B cell (primary cell): ENCODE results near the gene ERO1B. TPM values are rescaled to one million over a fixed set of nuclear protein-coding genes. Genes with fewer than 3 reads are reported as not detected.
A peak's percentile ranks its signal among the peaks of the same experiment; 100 is the strongest.

Source experiments
- ATAC-seq: fragments of 200-7000 bp; cut with Tn5 transposase; one replicate; pipeline ENCODE4 v1.10.0; 2021; ENCODE audit warnings: low read depth, mild to moderate bottlenecking, moderate number of reproducible peaks, moderate library complexity
- CTCF ChIA-PET: fragments of 350-600 bp; sonication (Branson Sonifier 250); formaldehyde crosslinking; loops from one replicate; lab custom pipeline; 2021; ENCODE audit warnings: antibody characterized with exemption, inconsistent platforms; lab: Charles Lee
- POLR2A ChIA-PET: fragments of 350-600 bp; sonication (Branson Sonifier 250); formaldehyde crosslinking; loops from one replicate; lab custom pipeline; 2021; ENCODE audit warnings: antibody characterized with exemption; lab: Charles Lee
- DNase-seq: peaks from one replicate; pipeline ENCODE4 v3.0.0; 2013
- H2AFZ ChIP-seq: 2 replicates; pipeline ENCODE4 v1.6.1; 2012; ENCODE audit warnings: mild to moderate bottlenecking, low read depth, low read length; ENCODE audit not compliant: insufficient read depth, poor library complexity, severe bottlenecking
- H3K27ac ChIP-seq, 2 donors: 1 replicate in 1 of 2; 2 replicates in 1 of 2; pipeline ENCODE4 v1.5.1; 2012 to 2013; ENCODE audit warnings: low read length in 2 of 2, mild to moderate bottlenecking in 2 of 2, moderate library complexity in 1 of 2
- H3K27me3 ChIP-seq, 4 experiments: fragments of 200-600 bp in 1 of 4; sonication (generic) in 1 of 4; replicated peaks in 1 of 4; 1 replicate in 2 of 4; 2 replicates in 2 of 4; pipeline versions ENCODE4 v1.6.1 to v1.7.0; 2013 to 2016; ENCODE audit warnings: low read length in 3 of 4, mild to moderate bottlenecking in 2 of 4, mixed read lengths in 1 of 4, moderate library complexity in 1 of 4; ENCODE audit not compliant: insufficient read depth in 4 of 4, control insufficient read depth in 3 of 4; ENCODE audit errors: control extremely low read depth in 1 of 4
- H3K36me3 ChIP-seq, 2 experiments: replicated peaks in 1 of 2; 1 replicate in 1 of 2; 2 replicates in 1 of 2; pipeline versions ENCODE4 v1.6.1 to v1.7.1; 2013; ENCODE audit warnings: low read length in 1 of 2; ENCODE audit not compliant: insufficient read depth in 2 of 2, control insufficient read depth in 1 of 2; ENCODE audit errors: control extremely low read depth in 1 of 2, extremely low read depth in 1 of 2
- H3K4me1 ChIP-seq, 2 donors: fragments of 200-600 bp in 1 of 2; sonication (generic) in 1 of 2; 1 replicate in 1 of 2; 2 replicates in 1 of 2; pipeline versions ENCODE4 v1.5.1 to v1.6.1; 2013 to 2017; ENCODE audit warnings: low read length in 2 of 2; ENCODE audit not compliant: control insufficient read depth in 2 of 2, insufficient read depth in 2 of 2
- H3K4me2 ChIP-seq: replicated peaks from 2 replicates; pipeline ENCODE3; 2012; ENCODE audit warnings: mild to moderate bottlenecking, low read depth, low read length; ENCODE audit not compliant: poor library complexity, severe bottlenecking
- H3K4me3 ChIP-seq, 5 experiments: fragments of 200-600 bp in 1 of 5; sonication (generic) in 1 of 5; 1 replicate in 3 of 5; 2 replicates in 2 of 5; pipeline versions ENCODE4 v1.5.1 to v1.7.0; 2011 to 2016; ENCODE audit warnings: low read length in 4 of 5, mild to moderate bottlenecking in 4 of 5, low read depth in 2 of 5, control low read depth in 1 of 5, moderate library complexity in 1 of 5; ENCODE audit not compliant: insufficient read depth in 1 of 5; ENCODE audit errors: control extremely low read depth in 1 of 5, extremely low read depth in 1 of 5
- H3K79me2 ChIP-seq: fragments of 200-600 bp; sonication (generic); one replicate; pipeline ENCODE4 v1.6.0; 2016; ENCODE audit warnings: low read length; ENCODE audit not compliant: control insufficient read depth, insufficient read depth
- H3K9ac ChIP-seq: fragments of 200-600 bp; sonication (generic); 2 replicates; pipeline ENCODE4 v1.6.1; 2017; ENCODE audit warnings: mild to moderate bottlenecking, low read length, moderate library complexity
- H3K9me3 ChIP-seq, 3 donors: one replicate each; pipeline versions ENCODE4 v1.6.1 to v1.7.1; 2013; ENCODE audit warnings: low read length in 2 of 3; ENCODE audit not compliant: control insufficient read depth in 2 of 3, insufficient read depth in 1 of 3; ENCODE audit errors: control extremely low read depth in 1 of 3
- H4K20me1 ChIP-seq: 2 replicates; pipeline ENCODE4 v1.6.0; 2012; ENCODE audit warnings: mild to moderate bottlenecking, low read length; ENCODE audit not compliant: insufficient read depth, control insufficient read depth, poor library complexity, severe bottlenecking
- H3K27ac Mint-ChIP-seq: one replicate; pipeline ENCODE4 v1.8.0; 2021; ENCODE audit warnings: mixed read lengths
- H3K27me3 Mint-ChIP-seq: one replicate; pipeline ENCODE4 v1.8.0; 2021; ENCODE audit warnings: mixed read lengths
- H3K4me1 Mint-ChIP-seq: one replicate; pipeline ENCODE4 v1.8.0; 2021; ENCODE audit warnings: mixed read lengths
- H3K4me3 Mint-ChIP-seq: one replicate; pipeline ENCODE4 v1.8.0; 2021; ENCODE audit warnings: mixed read lengths
- H3K9me3 Mint-ChIP-seq: one replicate; pipeline ENCODE4 v1.8.0; 2022; ENCODE audit warnings: mixed read lengths; ENCODE audit not compliant: insufficient read depth
- EZH2 ChIP-seq: IDR thresholded peaks from 2 replicates; pipeline ENCODE4 v1.6.1; 2012; ENCODE audit warnings: borderline replicate concordance, low read depth, mild to moderate bottlenecking, moderate library complexity, low read length; ENCODE audit not compliant: insufficient read depth, poor library complexity, severe bottlenecking
- WGBS: methylation state at CpG from one replicate; pipeline ENCODE4 v1.1.5; 2013; ENCODE audit warnings: missing lambda C conversion rate; ENCODE audit not compliant: insufficient coverage; 5-methylcytosine and 5-hydroxymethylcytosine counted together
- intact Hi-C: fragments of 100-400 bp; cut with micrococcal nuclease; formaldehyde crosslinking; loops from one replicate; pipeline ENCODE4 v1.10.0; 2022
- polyA plus RNA-seq: library from polyadenylated mRNA; depleted of rRNA; stranded (reverse); fragments of >200 nt; gene quantifications from 2 replicates; pipeline ENCODE4 v1.2.3, GENCODE V29; 2012
- small RNA-seq: library from RNA; depleted of rRNA; stranded (forward); fragments of <200 nt; gene quantifications from one replicate; pipeline ENCODE3, GENCODE V24; 2012; ENCODE audit warnings: low replicate concordance, low read depth; ENCODE audit not compliant: insufficient read length
- total RNA-seq, 2 donors: library from RNA; stranded (reverse); fragments of 120-200 nt in 1 of 2; gene quantifications; 1 replicate in 1 of 2; 2 replicates in 1 of 2; pipeline versions ENCODE4 v1.2.3 to v1.2.4, GENCODE V29; 2013 to 2022
- TF ChIP-seq, protein P1 (sequence below): fragments of 200-600 bp; IDR thresholded peaks from one replicate; pipeline ENCODE4 v1.8.0; 2022; ENCODE audit warnings: antibody characterized with exemption, mild to moderate bottlenecking

ERO1B gene
- total and polyA plus RNA-seq, 2 donors (not counting 1 experiment from before 2014, with no cell fraction given), result 5.1 to 25.6 TPM

DNA sequence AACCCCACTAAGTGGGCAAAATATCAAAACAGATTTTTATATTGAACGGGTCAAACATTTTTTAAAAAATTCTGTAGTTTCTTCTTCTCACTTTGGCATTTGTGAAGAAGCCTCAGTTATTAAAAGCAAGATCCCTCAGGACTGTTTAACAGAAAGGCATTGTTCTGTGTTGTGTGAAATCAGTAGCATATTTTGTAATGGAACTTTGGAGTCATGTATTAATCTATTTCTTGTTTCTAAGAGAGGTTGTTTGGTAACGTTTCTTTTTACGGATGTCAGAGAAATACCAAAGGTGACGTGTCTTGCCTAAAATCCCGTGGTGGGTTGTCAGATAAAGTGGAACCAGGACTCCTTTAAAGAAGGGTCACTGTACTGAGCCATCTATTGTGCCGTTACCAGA lies 115.7 kb downstream of the ERO1B start:
- intact Hi-C loops, result no loop called here
- Histone ChIP-seq H3K9me3 (peaks cover 1 to 50% (median 33%) of the 10 kb centered on the region in 3 donors), H3K79me2 (peaks cover 13% of the 10 kb centered on the region), H2AFZ (no peak overlapping the region), H3K4me1 (peaks cover 3 to 5% of the 10 kb centered on the region in 2 donors), H3K9ac (no peak overlapping the region), H3K4me3 (no peak overlapping the region), H3K27ac (no peak overlapping the region), H3K4me2 (no peak overlapping the region), H3K36me3 (no peaks in the 10 kb centered on the region), H4K20me1 (no peaks in the 10 kb centered on the region), H3K27me3 (peaks cover 0 to 5% (median 0%) of the 10 kb centered on the region in 4 experiments)
- no peak overlapping the region for H3K4me3 Mint-ChIP-seq
- ATAC-seq (no peak), DNase-seq (no peak)
- 88% methylated on average over 1 of the region's 6 CpGs for WGBS
- CTCF ChIA-PET, result no interaction called here
- peaks cover 3% of the 10 kb centered on the region for H3K27me3 Mint-ChIP-seq
- H3K9me3 Mint-ChIP-seq, result peaks cover 20% of the 10 kb centered on the region
- no peak overlapping the region for H3K27ac Mint-ChIP-seq
- peaks cover 23% of the 10 kb centered on the region for H3K4me1 Mint-ChIP-seq
- no peak for TF ChIP-seq EZH2
- TF ChIP-seq, protein P1, sequence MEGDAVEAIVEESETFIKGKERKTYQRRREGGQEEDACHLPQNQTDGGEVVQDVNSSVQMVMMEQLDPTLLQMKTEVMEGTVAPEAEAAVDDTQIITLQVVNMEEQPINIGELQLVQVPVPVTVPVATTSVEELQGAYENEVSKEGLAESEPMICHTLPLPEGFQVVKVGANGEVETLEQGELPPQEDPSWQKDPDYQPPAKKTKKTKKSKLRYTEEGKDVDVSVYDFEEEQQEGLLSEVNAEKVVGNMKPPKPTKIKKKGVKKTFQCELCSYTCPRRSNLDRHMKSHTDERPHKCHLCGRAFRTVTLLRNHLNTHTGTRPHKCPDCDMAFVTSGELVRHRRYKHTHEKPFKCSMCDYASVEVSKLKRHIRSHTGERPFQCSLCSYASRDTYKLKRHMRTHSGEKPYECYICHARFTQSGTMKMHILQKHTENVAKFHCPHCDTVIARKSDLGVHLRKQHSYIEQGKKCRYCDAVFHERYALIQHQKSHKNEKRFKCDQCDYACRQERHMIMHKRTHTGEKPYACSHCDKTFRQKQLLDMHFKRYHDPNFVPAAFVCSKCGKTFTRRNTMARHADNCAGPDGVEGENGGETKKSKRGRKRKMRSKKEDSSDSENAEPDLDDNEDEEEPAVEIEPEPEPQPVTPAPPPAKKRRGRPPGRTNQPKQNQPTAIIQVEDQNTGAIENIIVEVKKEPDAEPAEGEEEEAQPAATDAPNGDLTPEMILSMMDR, result no peak
- POLR2A ChIA-PET, result no interaction called here

Small RNA genes within 50 kb of the gene (small RNA-seq; reads per million reads assigned to genes)
- 45.5 reads per million, percentile 93 among the genes with 10 or more reads in this experiment for gene RNU2-70P

Other genes starting within 250 kb of the ERO1B start
- not detected in 2 replicates for gene NID1, start 216.9 kb downstream of the ERO1B start, total RNA-seq
- gene NID1, start 216.9 kb downstream of the ERO1B start, polyA plus RNA-seq, result 0.04 and 0.06 TPM in 2 replicates
- gene GPR137B, start 139.4 kb downstream of the ERO1B start, total RNA-seq, result 11.3 and 11.8 TPM in 2 replicates
- gene GPR137B, start 139.4 kb downstream of the ERO1B start, polyA plus RNA-seq, result 1.5 and 1.9 TPM in 2 replicates
- not detected in 2 replicates for gene EDARADD, start 112.3 kb upstream of the ERO1B start, total RNA-seq
- 0.15 TPM in 1 of 2 replicates, not detected in the other for gene EDARADD, start 112.3 kb upstream of the ERO1B start, polyA plus RNA-seq
- 64.9 and 67.0 TPM in 2 replicates for gene LGALS8, start 242.0 kb upstream of the ERO1B start, total RNA-seq
- gene LGALS8, start 242.0 kb upstream of the ERO1B start, polyA plus RNA-seq, result 38.0 and 45.6 TPM in 2 replicates